H1 (cell line): ENCODE results near the gene LARP1. TPM values are rescaled to one million over a fixed set of nuclear protein-coding genes. Genes with fewer than 3 reads are reported as not detected.

Experiments
- CTCF ChIA-PET: fragments of 300-600 bp; sonication (Branson Sonifier 250); formaldehyde crosslinking; loops from one replicate; lab custom pipeline; 2021; ENCODE audit not compliant: partially characterized antibody; lab: Charles Lee
- POLR2A ChIA-PET: fragments of 300-600 bp; sonication (Branson Sonifier 250); formaldehyde crosslinking; loops from one replicate; lab custom pipeline; 2021; ENCODE audit warnings: inconsistent platforms; ENCODE audit not compliant: partially characterized antibody; lab: Charles Lee
- DNase-seq, 2 experiments: peaks; one replicate each; pipeline versions ENCODE4 v3.0.0 to v3.0.0-alpha.2; 2010 to 2022; ENCODE audit warnings: low spot score in 2 of 2, low read depth in 1 of 2, mixed read lengths in 1 of 2
- FAIRE-seq: peaks from 2 replicates; lab custom pipeline; 2011; peaks lifted over from hg19 to GRCh38; lab: Jason Lieb, UNC
- H2AFZ ChIP-seq: 2 replicates; pipeline ENCODE4 v1.8.1; 2012; ENCODE audit warnings: low read length, inconsistent platforms
- H2AK5ac ChIP-seq: 2 replicates; pipeline ENCODE4 v1.6.1; 2013; ENCODE audit warnings: low read depth, low read length
- H2BK120ac ChIP-seq: replicated peaks from 2 replicates; pipeline ENCODE3; 2013; ENCODE audit warnings: low read depth, low read length, inconsistent platforms
- H2BK12ac ChIP-seq: 2 replicates; pipeline ENCODE4 v1.6.1; 2013; ENCODE audit warnings: low read depth, low read length
- H2BK15ac ChIP-seq: 2 replicates; pipeline ENCODE4 v1.6.1; 2013; ENCODE audit warnings: low read length
- H2BK20ac ChIP-seq: 2 replicates; pipeline ENCODE4 v1.6.1; 2013; ENCODE audit warnings: low read length
- H2BK5ac ChIP-seq: 2 replicates; pipeline ENCODE4 v1.6.1; 2013; ENCODE audit warnings: low read depth, low read length
- H3K14ac ChIP-seq: 2 replicates; pipeline ENCODE4 v1.6.1; 2013; ENCODE audit warnings: inconsistent platforms; ENCODE audit not compliant: insufficient read length
- H3K18ac ChIP-seq: 2 replicates; pipeline ENCODE4 v1.6.1; 2013; ENCODE audit warnings: low read length; ENCODE audit errors: extremely low read depth
- H3K23ac ChIP-seq: 2 replicates; pipeline ENCODE4 v1.6.1; 2013; ENCODE audit warnings: inconsistent platforms; ENCODE audit not compliant: insufficient read length
- H3K23me2 ChIP-seq: 2 replicates; pipeline ENCODE4 v1.6.1; 2013; ENCODE audit warnings: low read depth, low read length
- H3K27ac ChIP-seq: 2 replicates; pipeline ENCODE4 v1.6.1; 2011; ENCODE audit warnings: low read depth, low read length, inconsistent platforms
- H3K27me3 ChIP-seq, 4 experiments: replicated peaks in 1 of 4; 1 replicate in 1 of 4; 2 replicates in 3 of 4; pipeline versions ENCODE4 v1.6.1 to v1.8.1; 2011 to 2013; ENCODE audit warnings: low read length in 3 of 4, mild to moderate bottlenecking in 3 of 4, inconsistent platforms in 2 of 4, mixed read lengths in 2 of 4, moderate library complexity in 1 of 4; ENCODE audit not compliant: control insufficient read depth in 3 of 4, insufficient read depth in 3 of 4; ENCODE audit errors: extremely low read depth in 1 of 4
- H3K36me3 ChIP-seq, 4 experiments: 2 replicates each; pipeline versions ENCODE4 v1.6.1 to v1.8.1; 2011 to 2013; ENCODE audit warnings: mild to moderate bottlenecking in 4 of 4, low read length in 3 of 4, moderate library complexity in 2 of 4, control low read depth in 1 of 4, inconsistent platforms in 1 of 4; ENCODE audit not compliant: insufficient read depth in 4 of 4, control insufficient read depth in 2 of 4
- H3K4ac ChIP-seq: replicated peaks from 2 replicates; pipeline ENCODE3; 2013; ENCODE audit warnings: low read length, low read depth, mixed read lengths, inconsistent platforms; ENCODE audit not compliant: insufficient read length
- H3K4me1 ChIP-seq, 4 experiments: replicated peaks in 1 of 4; 1 replicate in 1 of 4; 2 replicates in 3 of 4; pipeline versions ENCODE4 v1.6.1 to v1.8.1; 2011 to 2013; ENCODE audit warnings: low read length in 3 of 4, inconsistent platforms in 2 of 4, mixed read lengths in 1 of 4; ENCODE audit not compliant: insufficient read depth in 4 of 4, control insufficient read depth in 3 of 4
- H3K4me2 ChIP-seq, 2 experiments: 2 replicates each; pipeline versions ENCODE4 v1.6.1 to v1.8.1; 2011 to 2013; ENCODE audit warnings: low read depth in 2 of 2, low read length in 2 of 2, control low read depth in 1 of 2, inconsistent platforms in 1 of 2, mild to moderate bottlenecking in 1 of 2; ENCODE audit not compliant: insufficient read depth in 1 of 2
- H3K4me3 ChIP-seq, 4 experiments: fragments of 200-600, 300-600 bp in 1 of 4; sonication (generic), shearing (Covaris generic), sonication (Bioruptor Twin) in 1 of 4; 2 replicates each; pipeline versions ENCODE4 v1.5.1 to v1.8.1; 2011 to 2016; ENCODE audit warnings: low read length in 4 of 4, low read depth in 3 of 4, control low read depth in 2 of 4, inconsistent platforms in 2 of 4, mild to moderate bottlenecking in 2 of 4, mixed read lengths in 1 of 4, moderate library complexity in 1 of 4; ENCODE audit not compliant: insufficient read depth in 2 of 4; ENCODE audit errors: extremely low read depth in 1 of 4
- H3K56ac ChIP-seq: replicated peaks from 2 replicates; pipeline ENCODE3; 2013; ENCODE audit warnings: low read depth, mild to moderate bottlenecking, mixed read lengths, low read length, inconsistent platforms; ENCODE audit not compliant: insufficient read length
- H3K79me1 ChIP-seq: 2 replicates; pipeline ENCODE4 v1.6.1; 2013; ENCODE audit warnings: low read depth, low read length, control low read depth
- H3K79me2 ChIP-seq, 2 experiments: 2 replicates each; pipeline versions ENCODE4 v1.6.1 to v1.8.1; 2012 to 2013; ENCODE audit warnings: low read length in 2 of 2, mild to moderate bottlenecking in 2 of 2, inconsistent platforms in 1 of 2; ENCODE audit not compliant: insufficient read depth in 2 of 2, control insufficient read depth in 1 of 2
- H3K9ac ChIP-seq, 4 experiments: replicated peaks in 1 of 4; 1 replicate in 1 of 4; 2 replicates in 3 of 4; pipeline versions ENCODE4 v1.6.1 to v1.8.1; 2011 to 2013; ENCODE audit warnings: low read depth in 3 of 4, low read length in 3 of 4, control low read depth in 2 of 4, mild to moderate bottlenecking in 2 of 4, moderate library complexity in 2 of 4, inconsistent platforms in 1 of 4; ENCODE audit errors: extremely low read depth in 1 of 4
- H3K9me3 ChIP-seq, 2 experiments: 2 replicates each; pipeline versions ENCODE4 v1.6.1 to v1.8.1; 2012 to 2013; ENCODE audit warnings: mild to moderate bottlenecking in 2 of 2, moderate library complexity in 2 of 2, control low read depth in 1 of 2, inconsistent platforms in 1 of 2, low read depth in 1 of 2, low read length in 1 of 2, mixed read lengths in 1 of 2; ENCODE audit not compliant: insufficient read depth in 2 of 2
- H4K20me1 ChIP-seq, 2 experiments: replicated peaks in 1 of 2; 2 replicates each; pipeline versions ENCODE3 to v1.8.1; 2011 to 2013; ENCODE audit warnings: inconsistent platforms in 2 of 2, low read length in 2 of 2, mild to moderate bottlenecking in 1 of 2; ENCODE audit not compliant: insufficient read depth in 2 of 2, control insufficient read depth in 1 of 2
- H4K5ac ChIP-seq: 2 replicates; pipeline ENCODE4 v1.6.1; 2013; ENCODE audit warnings: low read length, low read depth, mixed read lengths, inconsistent platforms; ENCODE audit not compliant: insufficient read length
- H4K8ac ChIP-seq: 2 replicates; pipeline ENCODE4 v1.8.0; 2013; ENCODE audit warnings: mild to moderate bottlenecking, moderate library complexity, low read length, inconsistent platforms; ENCODE audit not compliant: insufficient read depth; ENCODE audit errors: extremely low read depth
- H4K91ac ChIP-seq: replicated peaks from 2 replicates; pipeline ENCODE3; 2013; ENCODE audit warnings: low read length, mixed read lengths, inconsistent platforms; ENCODE audit not compliant: insufficient read length
- HDAC6 ChIP-seq: IDR thresholded peaks from one replicate; pipeline ENCODE4 v1.7.1; 2012; ENCODE audit warnings: low read depth, mild to moderate bottlenecking, inconsistent platforms, low read length, moderate library complexity
- POLR2A ChIP-seq, 2 experiments: IDR thresholded peaks; 1 replicate in 1 of 2; 2 replicates in 1 of 2; pipeline ENCODE4 v1.6.1; 2011; ENCODE audit warnings: low read depth in 2 of 2, low read length in 2 of 2, mild to moderate bottlenecking in 2 of 2; ENCODE audit errors: control extremely low read depth in 1 of 2
- WGBS, 2 experiments: shearing (Covaris generic) in 1 of 2; methylation state at CpG; one replicate each; pipeline versions ENCODE4 v1.1.6 to v1.1.7; 2013 to 2015; ENCODE audit warnings: low lambda C conversion rate in 2 of 2, mixed read lengths in 2 of 2, inconsistent platforms in 1 of 2, low coverage in 1 of 2, missing lambda C conversion rate in 1 of 2; ENCODE audit not compliant: insufficient replicate concordance in 2 of 2, insufficient coverage in 1 of 2, insufficient read length in 1 of 2; ENCODE audit errors: extremely low coverage in 1 of 2, missing lambda C conversion rate in 1 of 2; 5-methylcytosine and 5-hydroxymethylcytosine counted together
- polyA plus RNA-seq, 7 experiments: library from polyadenylated mRNA; depleted of rRNA in 3 of 7; stranded (reverse) in 5 of 7; unstranded in 2 of 7; fragments of >200 nt in 5 of 7; fragments of 200-250 nt in 2 of 7; gene quantifications; 1 replicate in 5 of 7; 2 replicates in 1 of 7; 4 replicates in 1 of 7; pipeline versions ENCODE4 v1.2.1 to v1.2.3, GENCODE V29; 2011 to 2013; ENCODE audit warnings: missing spikeins in 2 of 7, mixed read lengths in 2 of 7
- total RNA-seq: library from RNA; stranded (reverse); fragmentation: NEBNext Ultra II Directional; extraction: Animal tissue kit (Norgen Biotek cat#: 25700); gene quantifications from 2 replicates; pipeline ENCODE4 v1.2.1, GENCODE V29; 2021

LARP1 gene
- total and polyA plus RNA-seq, 2 of the 8 experiments (the other 6 are each of a cell fraction or from before 2014, with no cell fraction given), result 106 to 422 TPM

- CTCF ChIA-PET, result interaction anchor here (0.7 to 1.3 kb wide), 2 partner anchors 14 to 16 kb away, joined by 3 to 5 read pairs; no protein-coding TSS in a partner anchor
- Histone ChIP-seq H4K20me1 (peaks cover 1 to 17% of the 10 kb centered on the region in 2 experiments), H3K23ac (no peak overlapping the region), H3K4ac (no peak overlapping the region), H3K36me3 (peaks cover 5 to 68% (median 31%) of the 10 kb centered on the region in 4 experiments), H4K91ac (no peak overlapping the region), H3K4me2 (no peak overlapping the region), H2BK15ac (no peak overlapping the region), H3K27me3 (no peaks in the 10 kb centered on the region), H2AFZ (no peak overlapping the region), H3K9me3 (no peaks in the 10 kb centered on the region), H3K9ac (no peak overlapping the region), H3K23me2 (no peaks in the 10 kb centered on the region), H2AK5ac (no peak overlapping the region), H2BK20ac (no peak overlapping the region), H2BK12ac (no peak overlapping the region), H3K56ac (no peak overlapping the region), H3K18ac (no peak overlapping the region), H3K79me1 (peaks cover 5% of the 10 kb centered on the region), H3K4me3 (no peak overlapping the region), H4K8ac (no peak overlapping the region), H3K4me1 (peaks cover 0 to 2% (median 0%) of the 10 kb centered on the region in 4 experiments; a peak in 1 of 7 replicates), H3K14ac (no peak overlapping the region), H2BK120ac (no peak overlapping the region), H2BK5ac (no peak overlapping the region), H3K79me2 (no peaks in the 10 kb centered on the region), H4K5ac (no peak overlapping the region), H3K27ac (no peak overlapping the region)
- POLR2A ChIA-PET, result interaction anchor here (0.7 to 2.5 kb wide), 9 partner anchors 10 to 39 kb away, joined by 3 to 10 read pairs (median 4); partner anchors contain the start of gene CNOT8
- WGBS, 2 experiments, result 95% methylated on average over 6 of the region's 7 CpGs; no CpG with 5 or more reads in 1 of the 2 experiments
- no peak for FAIRE-seq
- TF ChIP-seq HDAC6 (no peak), POLR2A (IDR thresholded peaks at IDR 0.05; ENCODE audit: control extremely low read depth in 1 of 2, low read depth in 2 of 2, low read length in 2 of 2) (0 out of 3 replicates have a peak, but pooled peaks of 1 of the 2 experiments have one; percentile 3)
- DNase-seq, result no peak
These were observed 64.4 kb downstream of the LARP1 start for GRCh38 chr5:154819546-154819945.
